Muscle layer of duodenum (tissue), 2 donors: Measurements from ENCODE around the gene UPB1.

Experiments
- H3K27ac ChIP-seq: one replicate; pipeline ENCODE4 v1.7.0; 2013; ENCODE audit warnings: mild to moderate bottlenecking, low read length
- H3K27me3 ChIP-seq: one replicate; pipeline ENCODE4 v1.7.0; 2013; ENCODE audit warnings: low read depth, mild to moderate bottlenecking, control low read depth, low read length
- H3K36me3 ChIP-seq, 2 donors: one replicate each; pipeline ENCODE4 v1.7.0; 2013; ENCODE audit warnings: low read length in 2 of 2, control low read depth in 1 of 2, mild to moderate bottlenecking in 1 of 2; ENCODE audit not compliant: insufficient read depth in 2 of 2, control insufficient read depth in 1 of 2
- H3K4me1 ChIP-seq, 2 donors: one replicate each; pipeline ENCODE4 v1.7.0; 2013; ENCODE audit warnings: low read length in 2 of 2, mild to moderate bottlenecking in 2 of 2, control low read depth in 1 of 2, moderate library complexity in 1 of 2; ENCODE audit not compliant: insufficient read depth in 2 of 2, control insufficient read depth in 1 of 2
- H3K4me3 ChIP-seq, 2 donors: one replicate each; pipeline ENCODE4 v1.7.0; 2013; ENCODE audit warnings: low read length in 2 of 2, low read depth in 1 of 2, mild to moderate bottlenecking in 1 of 2
- H3K9me3 ChIP-seq, 2 donors: one replicate each; pipeline ENCODE4 v1.7.0; 2013; ENCODE audit warnings: low read length in 2 of 2, control low read depth in 1 of 2, mild to moderate bottlenecking in 1 of 2; ENCODE audit not compliant: control insufficient read depth in 1 of 2
- donor health status: healthy.

UPB1 gene

GRCh38 chr22:24553597-24554312 lies 58.6 kb downstream of the UPB1 start:
- H3K27ac ChIP-seq = peak overlapping the region; percentile 95
- H3K9me3 ChIP-seq = no peaks in the 10 kb centered on the region
- peaks cover 16 to 34% of the 10 kb centered on the region in 2 donors for H3K36me3 ChIP-seq
- H3K27me3 ChIP-seq = no peaks in the 10 kb centered on the region
- H3K4me1 ChIP-seq = peaks cover 8 to 50% of the 10 kb centered on the region in 2 donors
- peak overlapping the region; percentile 77 to 92 for H3K4me3 ChIP-seq

DNA sequence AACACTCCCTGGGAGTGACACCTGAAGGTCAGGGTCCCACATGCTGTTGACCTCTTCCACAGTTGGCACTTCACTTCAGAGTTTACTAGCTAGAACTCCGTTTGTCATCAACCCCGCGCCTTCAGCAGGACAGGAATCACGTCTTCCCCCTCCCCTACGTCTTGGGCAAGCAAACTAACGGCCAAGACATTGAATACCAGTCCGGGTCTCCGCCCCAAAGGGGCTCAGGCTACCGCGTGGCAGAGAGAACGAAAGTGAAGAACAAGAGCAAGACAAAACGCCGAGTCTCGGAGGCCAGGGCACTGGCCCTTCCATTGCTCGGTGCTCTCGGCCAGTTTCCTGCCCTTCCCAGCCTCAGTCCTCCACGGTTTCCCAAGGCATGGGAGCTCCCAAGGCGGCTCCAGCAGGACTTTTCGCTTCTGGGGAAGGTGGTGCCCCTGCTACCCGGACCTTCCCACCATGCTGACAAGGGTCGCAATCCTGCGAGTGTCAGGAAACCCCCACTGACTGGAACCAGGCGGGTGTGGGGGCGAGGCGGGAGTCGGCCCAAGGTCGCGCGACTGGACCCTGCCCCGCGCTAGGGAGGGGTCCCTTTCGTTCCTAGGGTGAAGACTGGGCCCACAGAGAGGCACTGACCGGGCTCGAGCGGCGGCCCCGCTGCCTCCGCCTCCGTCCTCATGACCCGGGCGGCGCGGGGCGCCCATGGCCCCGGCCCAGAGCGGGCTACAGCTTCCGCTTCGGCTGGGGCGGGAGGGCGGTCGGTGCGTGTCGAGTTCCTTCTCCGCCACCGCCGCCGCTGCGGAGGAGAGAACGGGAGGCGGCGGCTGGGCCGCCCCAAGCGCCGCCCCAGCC lies 59.4 kb downstream of the UPB1 start, which contains the start of gene GUCD1:
GUCD1 (minus strand) TSS at position 826 of the 852 bp plus-strand sequence; CDS start at position 679, 147 bp downstream.
- Histone ChIP-seq H3K9me3 (no peaks in the 10 kb centered on the region), H3K4me1 (peaks cover 8 to 58% of the 10 kb centered on the region in 2 donors), H3K27me3 (no peaks in the 10 kb centered on the region), H3K36me3 (peaks cover 21 to 36% of the 10 kb centered on the region in 2 donors), H3K27ac (peak within 1 kb of the TSS; percentile 98), H3K4me3 (peak within 1 kb of the TSS; percentile 77 to 92)

GRCh38 chr22:24555165-24556039 lies 60.3 kb downstream of the UPB1 start, which contains the start of gene SNRPD3:
Gene SNRPD3 (plus strand): TSS chr22:24555999. CDS start chr22:24557675, 1,676 bp downstream.
- no peaks in the 10 kb centered on the region for H3K27me3 ChIP-seq
- H3K4me3 ChIP-seq = peak within 1 kb of the TSS; percentile 77 to 92
- no peaks in the 10 kb centered on the region for H3K9me3 ChIP-seq
- H3K4me1 ChIP-seq = peaks cover 8 to 56% of the 10 kb centered on the region in 2 donors
- peaks cover 17 to 32% of the 10 kb centered on the region in 2 donors for H3K36me3 ChIP-seq
- peak within 1 kb of the TSS; percentile 98 for H3K27ac ChIP-seq

GRCh38 chr22:24559471-24559870 lies 64.3 kb downstream of the UPB1 start:
- Histone ChIP-seq H3K27me3 (no peaks in the 10 kb centered on the region), H3K36me3 (peaks cover 24 to 30% of the 10 kb centered on the region in 2 donors), H3K27ac (no peak overlapping the region), H3K4me1 (peaks cover 0 to 39% of the 10 kb centered on the region in 2 donors), H3K9me3 (no peaks in the 10 kb centered on the region), H3K4me3 (no peak overlapping the region)

GRCh38 chr22:24563246-24563645 lies 68.1 kb downstream of the UPB1 start:
- Histone ChIP-seq H3K27ac (no peak overlapping the region), H3K4me3 (no peak overlapping the region), H3K9me3 (no peaks in the 10 kb centered on the region), H3K27me3 (no peaks in the 10 kb centered on the region), H3K36me3 (peaks cover 15 to 20% of the 10 kb centered on the region in 2 donors), H3K4me1 (peaks cover 0 to 33% of the 10 kb centered on the region in 2 donors)

DNA sequence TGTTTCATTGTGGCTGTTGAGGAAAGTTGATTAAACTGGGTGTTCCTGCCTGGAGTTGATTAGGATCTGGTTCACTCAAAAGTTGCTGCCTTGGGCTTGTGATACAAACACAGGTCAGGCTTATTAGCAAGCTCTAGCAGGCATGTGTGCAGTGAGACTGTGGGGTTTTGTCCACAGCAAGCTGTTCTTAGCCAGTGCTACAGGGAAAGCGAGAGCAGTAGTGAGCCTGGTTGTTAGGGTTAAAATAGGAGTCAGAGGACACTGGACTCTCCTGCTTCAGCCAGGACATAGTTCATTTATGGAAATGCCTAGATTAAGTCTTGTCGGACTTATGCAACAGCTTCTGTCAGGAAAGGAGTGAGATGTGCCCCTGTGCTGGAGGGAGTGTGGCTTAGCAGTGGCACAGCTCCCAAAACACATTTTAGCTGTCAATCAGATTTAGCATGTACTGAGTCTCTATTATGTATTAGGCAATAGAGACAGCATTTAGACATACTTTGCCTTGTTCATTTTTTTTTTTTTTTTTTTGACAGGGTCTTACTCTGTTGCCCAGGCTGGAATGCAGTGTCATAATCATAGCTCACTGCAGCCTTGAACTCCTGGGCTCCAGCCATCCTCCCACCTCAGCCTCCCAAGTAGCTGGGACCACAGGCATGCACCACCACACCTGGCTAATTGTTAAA lies 69.4 kb downstream of the UPB1 start:
- Histone ChIP-seq H3K4me1 (peaks cover 0 to 25% of the 10 kb centered on the region in 2 donors), H3K36me3 (peaks cover 12 to 15% of the 10 kb centered on the region in 2 donors), H3K27me3 (no peaks in the 10 kb centered on the region), H3K9me3 (no peaks in the 10 kb centered on the region), H3K27ac (no peak overlapping the region), H3K4me3 (no peak overlapping the region)

DNA sequence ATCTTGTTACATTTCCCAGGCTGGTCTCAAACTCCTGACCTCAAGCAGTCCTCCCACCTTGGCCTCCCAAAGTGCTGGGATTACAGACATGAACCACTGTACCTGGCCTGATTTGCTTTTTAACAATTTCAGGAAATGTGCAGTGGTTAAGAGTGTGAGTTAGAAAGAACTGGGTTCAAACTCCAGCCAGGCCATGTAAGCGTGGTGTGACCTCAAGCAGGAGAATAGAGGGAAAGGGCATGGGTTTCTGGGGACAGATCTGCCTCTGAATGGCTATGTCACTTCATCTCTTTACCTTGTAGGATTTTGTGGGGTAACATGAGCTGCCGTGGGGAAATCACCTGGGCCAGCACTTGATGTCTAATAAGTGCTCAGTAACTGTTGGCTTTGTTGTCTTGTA lies 69.9 kb downstream of the UPB1 start:
- Histone ChIP-seq H3K36me3 (peaks cover 13 to 20% of the 10 kb centered on the region in 2 donors), H3K4me3 (no peak overlapping the region), H3K27me3 (no peaks in the 10 kb centered on the region), H3K4me1 (peaks cover 0 to 22% of the 10 kb centered on the region in 2 donors), H3K27ac (no peak overlapping the region), H3K9me3 (no peaks in the 10 kb centered on the region)

DNA sequence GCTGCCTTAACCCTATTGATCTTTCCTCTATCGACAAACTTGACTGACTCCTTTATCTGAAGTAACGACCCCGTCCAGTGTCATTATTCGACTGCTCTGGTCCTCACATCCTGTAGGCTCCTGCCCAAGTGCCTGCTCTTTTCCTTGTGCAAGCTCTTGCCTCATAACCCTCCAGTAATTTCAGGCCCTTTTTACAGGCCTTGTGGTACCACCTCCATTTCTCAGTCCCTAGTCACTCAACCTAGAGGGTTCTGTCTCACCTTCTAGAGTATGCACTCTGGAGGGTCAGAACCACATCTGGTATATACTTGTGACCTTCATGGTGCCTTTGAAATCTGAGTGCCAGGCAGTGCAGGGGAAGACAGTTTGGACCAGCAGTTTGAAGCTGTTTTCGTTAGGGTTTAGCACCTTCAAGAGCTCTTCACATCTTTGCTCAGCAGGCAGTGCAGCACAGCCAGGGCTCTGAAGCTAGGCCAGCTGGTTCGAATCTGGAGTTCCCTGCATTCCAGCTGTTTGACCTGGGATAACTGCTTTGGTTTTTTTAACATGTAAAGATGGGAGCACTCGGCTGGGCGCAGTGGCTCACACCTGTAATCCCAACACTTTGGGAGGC lies 71.9 kb downstream of the UPB1 start:
- Histone ChIP-seq H3K27me3 (no peaks in the 10 kb centered on the region), H3K4me1 (peaks cover 0 to 22% of the 10 kb centered on the region in 2 donors), H3K27ac (no peak overlapping the region), H3K36me3 (peaks cover 10 to 35% of the 10 kb centered on the region in 2 donors), H3K9me3 (no peaks in the 10 kb centered on the region), H3K4me3 (no peak overlapping the region)

GRCh38 chr22:24567668-24568067 lies 72.5 kb downstream of the UPB1 start:
- Histone ChIP-seq H3K4me1 (peaks cover 0 to 22% of the 10 kb centered on the region in 2 donors), H3K36me3 (peaks cover 10 to 40% of the 10 kb centered on the region in 2 donors), H3K4me3 (no peak overlapping the region), H3K27ac (no peak overlapping the region), H3K27me3 (no peaks in the 10 kb centered on the region), H3K9me3 (no peaks in the 10 kb centered on the region)

DNA sequence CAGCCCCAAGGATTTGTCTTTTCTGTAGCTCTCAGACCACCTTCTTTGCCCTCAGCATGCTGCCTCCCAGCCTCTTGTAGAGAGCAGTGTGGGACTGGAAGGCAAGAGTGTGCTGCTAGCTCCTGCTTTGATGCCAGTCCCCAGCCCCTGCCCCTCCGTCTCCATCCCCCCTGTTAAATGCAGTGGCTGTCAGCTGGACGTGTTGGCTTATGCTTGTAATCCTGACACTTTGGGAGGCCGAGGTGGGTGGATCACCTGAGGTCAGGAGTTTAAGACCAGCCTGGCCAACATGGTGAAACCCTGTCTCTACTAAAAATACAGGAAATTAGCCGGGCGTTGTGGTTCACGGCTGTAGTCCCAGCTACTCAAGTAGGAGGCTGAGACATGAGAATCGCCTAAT lies 76.1 kb downstream of the UPB1 start:
- Histone ChIP-seq H3K4me1 (peaks cover 0 to 7% of the 10 kb centered on the region in 2 donors), H3K27ac (no peak overlapping the region), H3K9me3 (no peaks in the 10 kb centered on the region), H3K36me3 (peaks cover 22 to 65% of the 10 kb centered on the region in 2 donors), H3K27me3 (no peaks in the 10 kb centered on the region), H3K4me3 (no peak overlapping the region)
